ENCODE results near the gene RAPGEF1.

RAPGEF1 gene

DNA sequence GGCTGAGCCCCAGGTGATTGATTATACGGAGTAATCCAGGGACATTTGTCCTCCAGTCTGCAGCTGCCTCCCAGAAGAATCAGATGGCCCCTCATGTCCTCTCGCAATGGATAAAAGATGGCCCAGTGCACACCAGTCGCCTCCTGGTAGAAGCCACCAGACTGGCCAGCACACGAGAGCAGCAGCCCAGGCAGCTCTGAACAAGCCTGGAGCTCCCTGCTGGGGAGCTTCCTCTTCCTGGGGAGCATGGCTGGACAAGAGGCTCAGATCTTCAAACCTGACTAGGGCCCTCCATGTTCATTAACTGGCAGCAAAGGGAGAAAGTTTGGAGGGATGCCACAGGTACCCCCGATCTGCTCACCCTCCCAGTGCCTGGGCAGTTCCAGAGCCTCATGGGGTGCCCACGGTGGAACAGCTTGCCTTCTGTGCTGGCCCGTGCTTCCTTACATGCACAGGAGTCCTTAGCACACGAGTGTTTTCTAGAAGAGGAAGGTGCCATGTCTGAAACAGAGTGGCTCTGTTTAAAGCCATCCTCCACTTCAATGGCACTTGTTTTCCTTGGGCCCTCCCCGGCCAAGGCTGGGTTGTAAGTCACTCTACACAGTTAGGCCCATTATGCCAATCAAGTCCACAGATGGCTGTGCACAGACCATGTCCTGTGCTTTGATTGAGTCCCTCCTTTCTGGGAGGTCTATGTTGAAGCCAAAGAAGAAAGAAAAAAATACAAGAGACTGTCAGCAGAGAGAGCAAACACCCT is 118.9 kb downstream of the RAPGEF1 start:
- no peak for DNase-seq

DNA sequence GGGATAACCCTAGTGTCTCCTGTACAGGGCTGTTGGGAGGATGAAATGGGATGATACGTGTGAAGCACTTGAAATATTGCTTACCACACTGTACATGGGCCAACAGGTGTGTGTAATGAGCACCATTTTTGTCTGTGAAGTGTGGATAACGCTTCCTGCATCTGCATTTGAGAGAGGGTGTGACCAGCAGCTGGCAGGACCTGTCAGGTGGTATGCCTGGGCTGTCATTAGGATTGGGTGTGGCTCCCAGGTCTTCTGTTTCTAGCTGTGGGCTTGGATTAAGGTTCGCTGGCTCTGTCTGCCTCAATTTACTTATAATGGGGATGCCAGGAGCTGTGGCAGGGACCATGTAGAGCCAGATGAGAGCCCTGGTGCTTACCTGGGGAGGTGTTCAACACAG is 120.2 kb downstream of the RAPGEF1 start:
- no peak for DNase-seq

DNA sequence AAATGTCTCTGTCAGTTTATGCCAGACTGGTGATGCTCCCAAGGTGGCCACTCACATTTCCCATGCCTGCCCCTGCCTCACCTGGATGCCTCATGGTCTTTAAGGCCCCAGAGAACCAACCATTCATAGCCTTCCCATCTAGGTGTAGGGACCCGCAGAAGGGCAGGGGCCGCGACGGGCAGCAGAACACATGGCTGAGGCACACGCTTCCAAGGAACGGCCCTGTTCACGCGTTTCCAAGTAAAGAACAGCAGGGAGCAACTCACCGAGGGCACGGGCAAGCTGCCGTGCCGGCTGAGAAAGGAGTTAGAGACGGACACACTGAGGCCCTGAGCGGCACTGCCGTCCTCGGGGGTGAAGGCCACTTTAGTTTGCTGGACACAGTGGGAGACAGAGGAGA is 121.1 kb downstream of the RAPGEF1 start:
- no peak for DNase-seq

DNA sequence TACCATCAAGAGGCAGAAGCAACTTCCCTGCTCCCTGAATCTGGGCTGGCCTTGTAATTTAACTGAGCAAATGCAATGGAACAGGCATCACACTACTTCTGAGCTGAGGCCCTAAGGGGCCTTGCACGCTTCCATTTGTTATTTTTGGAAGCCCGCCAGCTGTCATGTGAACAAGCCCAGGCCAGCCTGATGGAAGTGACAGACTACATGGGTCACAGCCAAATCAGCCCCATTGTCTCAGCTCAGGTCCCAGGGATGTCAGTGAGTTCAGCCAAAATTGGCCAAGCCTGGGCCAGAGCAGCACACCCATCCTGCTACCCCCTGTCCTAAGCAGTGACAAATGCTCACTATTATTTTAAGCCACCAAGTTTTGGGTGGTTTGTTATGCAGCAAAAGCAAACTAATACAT is 121.8 kb downstream of the RAPGEF1 start:
- no peak for DNase-seq

- no peak for DNase-seq
Measured at GRCh38 chr9:131617611-131618010, 122.3 kb downstream of the RAPGEF1 start.

- DNase-seq, result no peak
Measured at GRCh38 chr9:131616983-131617604, 122.8 kb downstream of the RAPGEF1 start.

DNA sequence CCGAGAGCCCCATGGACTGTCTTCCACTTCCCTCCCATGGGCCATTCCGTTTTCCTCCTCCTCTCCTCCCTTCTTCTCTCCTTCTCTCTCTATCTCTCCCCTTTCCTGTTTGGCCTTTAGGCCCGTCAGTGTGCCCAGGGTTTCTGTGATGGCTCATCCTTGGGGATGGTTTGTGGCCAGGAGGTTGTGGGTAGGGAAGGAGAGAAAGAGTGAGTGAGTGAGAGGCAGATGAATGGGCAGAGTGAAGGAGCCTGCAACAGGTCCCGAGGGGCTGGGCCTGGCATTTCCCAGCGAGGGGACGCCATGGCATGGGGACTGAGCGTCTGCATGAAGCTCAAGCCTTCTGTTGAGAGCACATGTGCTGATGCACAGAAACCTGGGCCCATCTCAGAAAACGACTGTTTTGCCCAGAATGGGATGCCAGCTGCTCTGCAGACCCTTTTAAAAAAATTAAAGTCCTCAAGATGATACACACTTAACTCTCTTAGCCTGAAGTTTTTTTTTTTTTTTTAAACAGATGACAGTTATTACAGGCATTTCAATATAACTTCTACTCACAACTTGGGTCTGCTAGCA is 125.4 kb downstream of the RAPGEF1 start:
- no peak for DNase-seq

- no peak for DNase-seq
Measured at GRCh38 chr9:131613921-131614320, 126.0 kb downstream of the RAPGEF1 start.

DNA sequence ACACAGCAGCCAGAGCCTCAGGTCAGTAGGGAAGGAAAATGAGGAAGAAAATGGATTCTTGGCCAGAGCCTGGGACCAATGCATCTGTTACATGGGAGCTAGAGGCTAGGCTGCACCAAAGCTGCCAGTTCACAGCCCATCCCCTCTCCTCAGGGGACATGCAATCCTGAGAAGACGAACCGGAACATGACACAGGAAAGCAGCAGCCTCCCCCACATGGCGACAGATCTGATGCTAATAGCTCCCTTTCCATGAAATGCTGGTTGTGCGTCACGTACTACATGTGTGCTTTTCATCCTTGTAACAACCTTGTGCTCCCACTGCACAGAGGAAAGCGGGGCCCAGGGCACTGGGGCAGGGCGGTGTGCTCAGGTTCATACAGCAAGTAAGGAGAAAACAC is 127.0 kb downstream of the RAPGEF1 start:
- DNase-seq, result no peak

DNA sequence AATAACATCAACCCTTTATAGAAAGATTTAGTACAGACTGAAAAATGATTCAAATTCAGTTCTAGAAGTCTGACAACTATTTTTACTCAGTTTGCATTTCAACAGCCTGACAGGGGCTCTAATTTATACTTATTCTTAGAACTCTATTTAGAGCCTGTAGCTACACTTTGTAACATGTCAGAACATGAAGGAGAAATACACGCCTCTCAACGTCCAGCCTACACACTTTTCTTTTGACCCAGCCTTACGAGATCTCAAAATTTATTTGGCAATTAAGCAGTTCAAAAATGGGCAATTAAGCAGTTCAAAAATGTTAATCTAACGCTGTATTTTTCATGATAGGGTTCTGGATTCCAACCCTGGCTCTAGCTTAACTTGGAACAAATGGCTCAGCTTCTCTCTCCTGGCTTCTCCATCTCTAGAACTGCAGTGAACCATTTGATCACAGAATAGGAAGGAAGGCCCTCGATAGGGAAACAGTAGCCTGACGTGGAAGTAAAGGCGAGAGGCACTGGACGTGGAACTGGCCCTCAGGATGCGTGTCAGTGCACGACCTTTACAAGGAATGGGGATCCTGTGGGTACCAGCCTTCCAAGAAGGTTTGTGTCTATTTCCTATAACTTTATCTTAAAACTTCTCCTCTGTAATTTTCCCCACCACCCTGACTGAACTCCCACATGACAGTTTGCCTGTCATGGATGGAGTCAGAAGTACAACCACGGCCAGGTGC is 128.1 kb downstream of the RAPGEF1 start:
- DNase-seq, result no peak

DNA sequence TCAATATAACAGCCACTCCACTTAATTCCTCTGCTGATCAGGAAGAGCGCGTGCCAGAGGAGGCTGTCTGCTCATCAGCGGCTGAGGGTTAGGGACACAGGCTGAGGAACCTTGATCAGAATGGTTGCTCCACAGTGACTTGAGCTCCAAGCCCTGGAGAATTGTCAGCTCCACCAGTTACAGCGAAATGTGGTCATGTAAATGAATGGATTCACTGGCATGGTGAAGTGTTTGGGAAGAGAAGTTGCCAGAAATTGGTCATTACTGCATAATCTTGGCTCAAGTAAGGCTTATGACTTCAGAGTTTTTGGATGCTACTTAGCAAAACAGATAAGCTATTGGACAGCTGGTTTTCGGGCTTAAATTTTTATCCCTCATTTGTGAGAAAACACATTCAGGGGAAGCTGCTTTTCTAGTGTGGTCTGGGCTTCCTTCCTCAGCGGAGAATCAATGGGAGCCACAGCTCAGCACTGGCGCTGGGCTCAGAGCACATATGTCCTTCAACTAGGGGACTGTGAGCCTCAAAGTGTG is 129.6 kb downstream of the RAPGEF1 start:
- no peak for DNase-seq

GRCh38 chr9:131609099-131609830 is 130.6 kb downstream of the RAPGEF1 start:
- DNase-seq, result no peak

DNA sequence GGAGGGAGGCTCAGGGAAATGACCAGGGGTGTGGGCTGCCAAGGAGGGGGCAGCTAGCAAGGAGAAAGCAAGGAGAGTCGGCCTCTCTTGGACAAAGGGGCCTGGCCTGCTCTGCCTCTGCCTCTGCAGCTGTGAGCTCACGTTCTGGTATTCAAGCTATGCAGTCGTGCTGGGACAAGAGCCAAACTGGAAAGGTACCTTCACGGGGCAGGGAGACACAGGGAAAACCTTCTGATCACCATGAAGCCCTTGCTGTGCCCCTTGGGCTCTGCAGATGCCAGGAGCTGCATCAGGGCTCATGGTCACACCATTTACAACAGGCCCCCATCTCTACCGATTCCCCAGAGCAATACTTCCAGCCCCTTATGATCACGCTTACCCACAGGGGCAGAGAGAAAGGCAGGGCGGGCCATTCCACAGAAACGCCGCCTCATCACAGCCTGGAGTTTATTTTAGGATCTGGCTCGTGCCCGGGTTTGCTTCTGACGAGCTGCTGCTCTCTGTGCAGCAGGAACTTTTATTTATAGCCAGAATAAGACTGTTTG is 131.3 kb downstream of the RAPGEF1 start:
- DNase-seq, result no peak

DNA sequence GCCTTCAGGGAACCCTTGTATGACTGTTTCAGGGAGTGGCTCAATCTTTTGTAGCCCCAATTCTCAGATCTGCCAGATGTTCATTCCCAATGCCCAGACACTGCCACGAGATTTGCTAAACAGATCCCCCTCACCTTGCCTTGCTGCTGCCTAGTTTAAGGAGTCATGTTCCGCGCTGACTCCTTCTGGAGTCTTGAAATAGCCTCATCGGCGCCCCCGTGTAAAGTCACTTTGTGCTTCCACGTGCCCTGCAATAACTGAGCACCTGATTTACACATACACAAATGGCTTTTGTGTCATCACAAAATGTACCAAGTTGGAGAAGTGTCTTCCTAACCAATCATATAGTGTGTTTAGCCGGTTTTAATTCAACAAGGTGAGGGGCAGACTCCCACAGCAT is 132.3 kb downstream of the RAPGEF1 start:
- DNase-seq, result no peak

- DNase-seq, result no peak
Measured at GRCh38 chr9:131606896-131607567, 132.8 kb downstream of the RAPGEF1 start.

- no peak for DNase-seq
Measured at GRCh38 chr9:131605770-131606590, 133.9 kb downstream of the RAPGEF1 start.

GRCh38 chr9:131603711-131604439 is 136.0 kb downstream of the RAPGEF1 start:
- DNase-seq, result no peak

DNA sequence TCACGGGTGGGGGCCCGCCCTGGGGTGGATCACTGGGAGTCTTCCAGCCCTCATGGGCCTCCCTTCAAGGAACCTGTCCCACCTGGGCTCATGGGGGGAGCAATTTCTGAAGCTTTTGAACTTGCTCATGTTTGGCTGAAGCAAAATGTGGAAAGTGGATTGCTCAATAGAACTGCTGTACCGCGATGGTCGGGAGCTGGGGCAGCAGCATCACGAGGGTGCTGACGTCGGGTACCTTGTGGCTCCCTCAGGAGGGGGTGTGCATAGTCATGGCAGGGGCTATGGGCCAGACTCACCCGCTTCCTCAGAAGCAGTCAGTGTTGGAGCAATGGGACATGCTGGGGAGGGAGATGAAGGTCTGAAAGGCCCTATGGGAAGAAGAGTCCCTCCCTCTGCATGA is 136.7 kb downstream of the RAPGEF1 start:
- DNase-seq, result no peak

DNA sequence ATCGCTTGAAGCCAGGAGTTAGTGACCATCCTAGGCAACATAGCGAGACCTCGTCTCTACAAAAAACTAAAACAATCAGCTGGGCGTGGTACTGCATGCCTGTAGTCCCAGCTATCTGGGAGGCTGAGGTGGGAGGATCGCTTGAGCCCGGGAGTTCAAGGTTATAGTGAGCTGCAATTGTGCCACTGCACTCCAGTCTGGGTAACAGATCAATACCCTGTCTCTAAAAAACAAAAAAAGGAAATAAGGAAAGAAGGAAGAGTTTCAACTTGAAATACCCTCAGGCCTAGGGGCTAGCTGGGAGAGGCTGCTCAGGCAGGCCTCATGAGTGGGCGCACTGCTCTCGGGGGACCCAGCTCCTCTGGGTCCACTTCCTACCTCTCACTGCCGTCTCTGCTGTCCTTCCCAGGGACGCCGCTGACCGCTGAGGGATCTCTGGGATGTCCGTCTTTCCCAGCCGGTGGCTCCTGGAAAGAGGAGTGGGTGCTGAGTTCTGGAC is 138.1 kb downstream of the RAPGEF1 start:
- DNase-seq, result no peak

DNA sequence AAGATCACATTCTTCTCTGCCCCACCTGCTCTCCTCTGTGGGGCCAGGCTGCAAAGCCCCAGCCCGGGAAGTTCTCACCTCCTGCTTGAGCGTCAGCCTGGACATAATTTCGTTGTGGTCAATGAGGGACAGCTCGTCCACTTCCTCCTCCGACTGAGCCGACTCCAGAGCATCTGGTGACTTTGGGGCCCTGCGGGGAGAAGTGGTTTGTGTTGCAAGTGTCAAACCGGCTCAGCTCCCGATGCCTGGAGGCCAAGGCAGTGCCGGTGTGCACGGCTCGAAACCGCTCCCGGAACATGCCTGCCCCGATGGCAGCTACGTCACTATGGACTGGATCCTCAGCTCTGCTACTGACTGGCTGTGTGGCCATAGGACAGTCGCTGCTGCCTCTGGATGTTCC is 141.8 kb downstream of the RAPGEF1 start:
- DNase-seq, result no peak

All from NCI-H2227 treated with DMSO at 0.1 percent for 48 hours (cell line).